ENCODE results near the gene AGRN.

- no peak for TF ChIP-seq CTCF (IDR thresholded peaks at IDR 0.05)
- TF ChIP-seq POLR2A (IDR thresholded peaks at IDR 0.05) = no peak
These were observed 69.1 kb downstream of the AGRN start for GRCh38 chr1:1088801-1089680.
